ENCODE data around the gene FSTL3.

FSTL3 gene

GRCh38 chr19:645912-646778 lies 30.0 kb upstream of the FSTL3 start:
- no peak for DNase-seq (ENCODE audit: low read depth)

- DNase-seq (ENCODE audit: low read depth): no peak
Observed at GRCh38 chr19:646779-647565, 29.2 kb upstream of the FSTL3 start.

GRCh38 chr19:647566-648284 lies 28.5 kb upstream of the FSTL3 start:
- no peak for DNase-seq (ENCODE audit: low read depth)

- DNase-seq (ENCODE audit: low read depth): no peak
Observed at GRCh38 chr19:648305-648704, 27.9 kb upstream of the FSTL3 start.

- DNase-seq (ENCODE audit: low read depth): no peak
Observed at GRCh38 chr19:648904-649801, 27.0 kb upstream of the FSTL3 start.

GRCh38 chr19:650121-650520 lies 26.1 kb upstream of the FSTL3 start:
- no peak for DNase-seq (ENCODE audit: low read depth)

- no peak for DNase-seq (ENCODE audit: low read depth)
Observed at GRCh38 chr19:651114-651818, 24.9 kb upstream of the FSTL3 start.

GRCh38 chr19:651991-652390 lies 24.2 kb upstream of the FSTL3 start:
- no peak for DNase-seq (ENCODE audit: low read depth)

GRCh38 chr19:652467-653389 lies 23.5 kb upstream of the FSTL3 start:
- no peak for DNase-seq (ENCODE audit: low read depth)

GRCh38 chr19:653425-653824 lies 22.8 kb upstream of the FSTL3 start:
- no peak for DNase-seq (ENCODE audit: low read depth)

GRCh38 chr19:655691-656090 lies 20.5 kb upstream of the FSTL3 start:
- DNase-seq (ENCODE audit: low read depth): no peak

- DNase-seq (ENCODE audit: low read depth): no peak
Observed at GRCh38 chr19:656751-657559, 19.2 kb upstream of the FSTL3 start.

- no peak for DNase-seq (ENCODE audit: low read depth)
Observed at GRCh38 chr19:657611-658010, 18.6 kb upstream of the FSTL3 start.

- no peak for DNase-seq (ENCODE audit: low read depth)
Observed at GRCh38 chr19:658059-658839, 17.9 kb upstream of the FSTL3 start.

- no peak for DNase-seq (ENCODE audit: low read depth)
Observed at GRCh38 chr19:658916-659839, 17.0 kb upstream of the FSTL3 start.

- DNase-seq (ENCODE audit: low read depth): no peak
Observed at GRCh38 chr19:660793-661426, 15.3 kb upstream of the FSTL3 start.
